AG09319 (cell line): Measurements from ENCODE around the gene DUS2.
"Not testable (repeated sequence)": the region's sequence is repeated elsewhere in the genome, so short reads cannot be mapped to it uniquely, and the experiment has no call there.

ENCODE experiments used
- DNase-seq: peaks from one replicate; pipeline ENCODE4 v3.0.0-alpha.2; 2010; ENCODE audit warnings: low read depth; ENCODE audit errors: extremely low read depth
- TF ChIP-seq, protein P1 (sequence below): IDR thresholded peaks from 2 replicates; pipeline ENCODE4 v1.5.1; 2011; ENCODE audit warnings: low read depth, mild to moderate bottlenecking, inconsistent platforms, low read length, moderate library complexity

The DUS2 gene

DNA sequence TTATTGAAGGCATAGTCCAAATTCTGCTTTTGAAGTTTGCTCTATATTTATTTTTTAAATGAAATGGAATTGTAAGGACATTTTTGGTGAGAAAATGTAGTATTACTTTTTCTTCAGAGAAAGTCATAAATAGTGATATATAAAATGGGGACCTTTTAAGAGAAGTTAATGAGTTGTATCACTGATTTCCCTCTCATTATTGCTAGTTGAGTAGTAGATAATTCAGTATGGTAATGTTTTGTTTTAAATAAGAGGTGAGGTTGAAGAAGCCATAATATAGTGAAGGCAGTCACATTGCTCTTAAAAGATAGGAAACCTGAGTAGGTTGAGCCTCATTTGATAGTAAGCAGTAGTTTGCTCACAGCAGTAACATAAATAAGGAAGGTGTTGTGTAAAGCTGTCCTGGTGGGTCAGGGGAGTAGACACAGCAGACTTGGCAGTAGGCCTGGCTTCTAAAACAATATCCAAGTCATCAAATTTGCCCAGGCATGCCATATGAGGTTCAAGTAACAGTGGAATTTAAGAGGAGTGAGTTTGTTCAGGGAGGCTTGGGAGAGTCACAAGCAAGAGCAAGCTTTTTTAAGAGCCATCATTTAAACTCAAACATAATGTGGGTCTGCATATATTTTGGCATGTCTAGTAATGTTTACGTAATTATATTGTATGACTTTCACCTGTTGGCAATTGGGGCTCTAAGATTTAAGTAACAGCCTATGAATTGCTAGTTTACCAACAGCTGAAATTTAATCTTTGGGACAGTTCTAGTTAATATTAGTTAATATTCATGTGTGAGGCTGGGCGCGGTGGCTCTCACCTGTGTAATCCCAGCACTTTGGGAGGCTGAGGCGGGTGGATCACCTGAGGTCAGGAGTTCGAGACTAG, 68.5 kb downstream of the DUS2 start:
- TF ChIP-seq, protein P1, sequence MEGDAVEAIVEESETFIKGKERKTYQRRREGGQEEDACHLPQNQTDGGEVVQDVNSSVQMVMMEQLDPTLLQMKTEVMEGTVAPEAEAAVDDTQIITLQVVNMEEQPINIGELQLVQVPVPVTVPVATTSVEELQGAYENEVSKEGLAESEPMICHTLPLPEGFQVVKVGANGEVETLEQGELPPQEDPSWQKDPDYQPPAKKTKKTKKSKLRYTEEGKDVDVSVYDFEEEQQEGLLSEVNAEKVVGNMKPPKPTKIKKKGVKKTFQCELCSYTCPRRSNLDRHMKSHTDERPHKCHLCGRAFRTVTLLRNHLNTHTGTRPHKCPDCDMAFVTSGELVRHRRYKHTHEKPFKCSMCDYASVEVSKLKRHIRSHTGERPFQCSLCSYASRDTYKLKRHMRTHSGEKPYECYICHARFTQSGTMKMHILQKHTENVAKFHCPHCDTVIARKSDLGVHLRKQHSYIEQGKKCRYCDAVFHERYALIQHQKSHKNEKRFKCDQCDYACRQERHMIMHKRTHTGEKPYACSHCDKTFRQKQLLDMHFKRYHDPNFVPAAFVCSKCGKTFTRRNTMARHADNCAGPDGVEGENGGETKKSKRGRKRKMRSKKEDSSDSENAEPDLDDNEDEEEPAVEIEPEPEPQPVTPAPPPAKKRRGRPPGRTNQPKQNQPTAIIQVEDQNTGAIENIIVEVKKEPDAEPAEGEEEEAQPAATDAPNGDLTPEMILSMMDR, result no peak
- no peak for DNase-seq

DNA sequence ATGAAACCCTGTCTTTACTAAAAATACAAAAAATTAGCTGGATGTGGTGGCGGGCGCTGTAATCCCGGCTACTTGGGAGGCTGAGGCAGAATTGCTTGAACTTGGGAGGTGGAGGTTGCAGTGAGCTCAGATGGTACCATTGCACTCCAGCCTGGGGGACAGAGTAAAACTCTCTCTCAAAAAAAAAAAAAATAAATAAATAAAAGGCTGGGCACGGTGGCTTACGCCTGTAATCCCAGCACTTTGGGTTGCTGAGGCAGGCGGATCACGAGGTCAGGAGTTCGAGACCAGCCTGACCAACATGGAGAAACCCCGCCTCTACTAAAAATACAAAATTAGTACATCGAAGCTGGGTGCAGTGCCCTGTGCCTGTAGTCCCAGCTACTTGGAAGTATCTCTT, 69.2 kb downstream of the DUS2 start:
- DNase-seq, result not testable (repeated sequence)

GRCh38 chr16:68093816-68094613, 70.9 kb downstream of the DUS2 start:
- DNase-seq, result no peak
- TF ChIP-seq, protein P1, result peak; percentile 72

- DNase-seq, result no peak
Measured at GRCh38 chr16:68094614-68094934, 71.5 kb downstream of the DUS2 start.

DNA sequence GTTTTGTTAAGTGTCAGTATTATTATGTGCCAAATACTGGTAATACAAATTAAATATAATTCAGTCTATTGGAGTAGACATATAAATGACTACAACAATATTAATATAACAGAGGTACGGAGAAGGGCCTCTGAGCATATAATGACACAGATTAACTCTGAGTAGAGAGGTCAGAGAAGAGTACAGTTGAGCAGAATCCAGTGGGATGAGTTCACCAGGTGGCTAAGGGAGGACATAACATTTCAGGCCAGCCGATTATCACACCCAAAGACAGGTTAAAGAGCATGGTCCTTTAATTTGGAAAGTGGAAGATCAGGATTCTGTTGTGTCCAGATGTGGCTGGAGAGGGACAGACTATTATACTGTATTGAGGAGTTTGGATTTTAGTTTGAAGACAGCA, 73.4 kb downstream of the DUS2 start:
- no peak for DNase-seq
- TF ChIP-seq, protein P1, result no peak

More at GRCh38 chr16:68094614-68094934, 71.5 kb downstream of the DUS2 start:
- TF ChIP-seq, protein P1, result no peak

DNA sequence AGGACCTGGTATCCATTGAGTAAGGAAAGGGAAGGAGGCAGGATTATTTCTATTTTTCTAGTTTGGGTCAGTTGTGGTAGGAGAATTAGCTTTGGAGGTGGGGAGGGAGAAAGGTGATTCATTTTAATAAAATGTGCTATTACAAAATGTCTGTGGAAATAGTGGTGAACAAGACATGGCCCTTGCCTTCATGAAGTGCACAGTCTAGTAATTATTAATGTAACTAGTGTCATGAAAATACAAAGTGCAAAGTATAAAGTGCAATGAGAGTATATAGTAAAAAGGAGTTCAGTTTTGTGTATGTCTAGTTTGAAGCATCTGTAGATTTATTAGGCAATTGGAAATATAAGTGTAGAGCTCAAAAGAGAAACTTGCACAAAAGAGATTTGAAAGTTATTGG, 74.0 kb downstream of the DUS2 start:
- DNase-seq, result no peak
- TF ChIP-seq, protein P1, result no peak

- DNase-seq, result no peak
- TF ChIP-seq, protein P1, result no peak
Measured at GRCh38 chr16:68097895-68098294, 74.8 kb downstream of the DUS2 start.
